ENCODE data around the gene SMG9. TPM values are rescaled to one million over a fixed set of nuclear protein-coding genes. Genes with fewer than 3 reads are reported as not detected.

The SMG9 gene
- total and polyA plus RNA-seq, 2 of the 4 experiments (the other 2 are of a cell fraction): 4.8 to 24.3 TPM

- no peak for TF ChIP-seq RCOR1 (IDR thresholded peaks at IDR 0.05; ENCODE audit: insufficient replicate concordance, low read length)
Observed at GRCh38 chr19:43726736-43727592, 27.8 kb downstream of the SMG9 start (continued).

- H3K79me1 ChIP-seq (ENCODE audit: low read depth in 1 of 2, low read length in 2 of 2): no peaks in the 10 kb centered on the region
- no TSS peak for BruUV-seq (replicated peaks)
- no peak overlapping the region for H4K8ac ChIP-seq (ENCODE audit: low read depth in 2 of 2, low read length in 2 of 2)
- H3K4me2 ChIP-seq (ENCODE audit: low read depth, low read length): no peak overlapping the region
- no peak overlapping the region for H2BK120ac ChIP-seq (ENCODE audit: low read depth, low read length)
- H2AK5ac ChIP-seq (ENCODE audit: low read depth, low read length): no peak overlapping the region
- no peak overlapping the region for H3K9ac ChIP-seq (ENCODE audit: low read depth, low read length)
- no peaks in the 10 kb centered on the region for H3K4me1 ChIP-seq (ENCODE audit: control insufficient read depth, insufficient read depth, low read length)
- H3K14ac ChIP-seq (replicated peaks; ENCODE audit: low read depth, low read length): no peak overlapping the region
- peaks cover 13% of the 10 kb centered on the region; the same call in 1 of the 2 replicates for H3K9me1 ChIP-seq (ENCODE audit: insufficient read depth, low read length)
- no peak overlapping the region for H2BK20ac ChIP-seq (ENCODE audit: low read depth, low read length)
- no peak overlapping the region for H3K27ac ChIP-seq (ENCODE audit: insufficient read depth, low read length)
- no peak for TF ChIP-seq RFX5 (IDR thresholded peaks at IDR 0.05; ENCODE audit: low read depth, low read length)
- TF ChIP-seq CHD1 (IDR thresholded peaks at IDR 0.05; ENCODE audit: low read depth, low read length): no peak
- no peak for TF ChIP-seq RAD21 (IDR thresholded peaks at IDR 0.05; ENCODE audit: low read length)
- no peak for TF ChIP-seq CTCF (conservative IDR thresholded peaks at IDR 0.05; ENCODE audit: low read depth, low read length)
- no peak for TF ChIP-seq ELK1 (IDR thresholded peaks at IDR 0.05; ENCODE audit: borderline replicate concordance, low read depth, low read length)
- no peak for TF ChIP-seq NFE2L2 (IDR thresholded peaks at IDR 0.05; ENCODE audit: low read depth, low read length)
- TF ChIP-seq SMC3 (IDR thresholded peaks at IDR 0.05; ENCODE audit: low read depth, low read length): no peak
- no peak for TF ChIP-seq MXI1 (IDR thresholded peaks at IDR 0.05; ENCODE audit: borderline replicate concordance, low read depth, low read length)
- no peak for TF ChIP-seq POLR2A (IDR thresholded peaks at IDR 0.05; ENCODE audit: low read depth, low read length)
- TF ChIP-seq MAFK (IDR thresholded peaks at IDR 0.05; ENCODE audit: low read depth, low read length): no peak
- no peak for TF ChIP-seq BHLHE40 (IDR thresholded peaks at IDR 0.05; ENCODE audit: low read depth, low read length)
- no peak for TF ChIP-seq RCOR1 (IDR thresholded peaks at IDR 0.05; ENCODE audit: insufficient replicate concordance, low read length)
- TF ChIP-seq FOS (IDR thresholded peaks at IDR 0.05; ENCODE audit: low read depth, low read length): no peak
- TF ChIP-seq MAZ (IDR thresholded peaks at IDR 0.05; ENCODE audit: borderline replicate concordance, low read depth, low read length): no peak
- 93% methylated on average over 3 of the region's 7 CpGs; no CpG with 5 or more reads in 1 of the 2 experiments for WGBS, 2 experiments (ENCODE audit: extremely low coverage in 2 of 2, insufficient read length in 1 of 2)
- dilution Hi-C loops (cut with HindIII; ENCODE audit: low sequenced_read_pairs, unreplicated experiment) (no loop called here), in situ Hi-C loops (cut with MboI; ENCODE audit: low sequenced_read_pairs) (no loop called here), intact Hi-C loops (cut with micrococcal nuclease) (no loop called here)
- H3K9me3 ChIP-seq (ENCODE audit: control insufficient read depth, insufficient read depth, low read length): no peaks in the 10 kb centered on the region
- ATAC-seq (ENCODE audit: low read depth) (no peak), DNase-seq (no peak)
- no peaks in the 10 kb centered on the region for H3K27me3 ChIP-seq (ENCODE audit: control insufficient read depth, insufficient read depth, low read length)
- POLR2A ChIA-PET (ENCODE audit: unreplicated experiment): interaction anchor here (0.6 kb wide), 2 partner anchors 251 to 535 kb away, joined by 3 to 4 read pairs; no protein-coding TSS in a partner anchor
- peaks cover 17% of the 10 kb centered on the region for H3K36me3 ChIP-seq (ENCODE audit: control insufficient read depth, insufficient read depth, low read length)
- H2BK15ac ChIP-seq (ENCODE audit: low read depth, low read length): no peak overlapping the region
- H3K4ac ChIP-seq (ENCODE audit: low read depth, low read length): no peak overlapping the region
- no peak overlapping the region for H3K56ac ChIP-seq (ENCODE audit: extremely low read depth, insufficient read depth, low read length)
- H4K91ac ChIP-seq (ENCODE audit: insufficient read depth, low read depth, low read length): no peak overlapping the region
- no peak overlapping the region for H4K5ac ChIP-seq (ENCODE audit: low read depth, low read length)
- H3K4me3 ChIP-seq (ENCODE audit: insufficient read depth, low read depth, low read length): no peak overlapping the region
- CTCF ChIA-PET: interaction anchor here (0.8 to 1.0 kb wide), 3 partner anchors 20 to 57 kb away, joined by 3 to 5 read pairs (median 4); no protein-coding TSS in a partner anchor
- H2AFZ ChIP-seq (replicated peaks; ENCODE audit: low read length, poor library complexity): no peak overlapping the region
- H3K23ac ChIP-seq (ENCODE audit: low read depth, low read length): no peak overlapping the region
- H2BK5ac ChIP-seq (ENCODE audit: low read depth, low read length, poor library complexity, severe bottlenecking): no peak overlapping the region
- H2AK9ac ChIP-seq (replicated peaks; ENCODE audit: low read depth, low read length, poor library complexity): no peak overlapping the region
- no peaks in the 10 kb centered on the region for H4K20me1 ChIP-seq (ENCODE audit: insufficient read depth, low read length)
- H3K18ac ChIP-seq (ENCODE audit: low read depth, low read length): no peak overlapping the region
Observed at GRCh38 chr19:43725468-43725867, 29.3 kb downstream of the SMG9 start.
